Eye (tissue), 1 donor: ENCODE data around the gene METTL4.

Experiments used
- DNase-seq: peaks from one replicate; pipeline ENCODE4 v3.0.0-alpha.2; 2015

METTL4 gene

GRCh38 chr18:2515908-2516625 is 55.2 kb downstream of the METTL4 start:
- no peak for DNase-seq

GRCh38 chr18:2515171-2515787 is 56.0 kb downstream of the METTL4 start:
- no peak for DNase-seq

- DNase-seq = no peak
Observed at GRCh38 chr18:2513616-2514015, 57.7 kb downstream of the METTL4 start.

GRCh38 chr18:2512059-2512458 is 59.2 kb downstream of the METTL4 start:
- DNase-seq = no peak

GRCh38 chr18:2511451-2511850 is 59.9 kb downstream of the METTL4 start:
- DNase-seq = no peak

- DNase-seq = no peak
Observed at GRCh38 chr18:2510416-2510815, 60.9 kb downstream of the METTL4 start.

GRCh38 chr18:2508678-2509077 is 62.6 kb downstream of the METTL4 start:
- DNase-seq = no peak

- DNase-seq = no peak
Observed at GRCh38 chr18:2508155-2508554, 63.1 kb downstream of the METTL4 start.

GRCh38 chr18:2504642-2505041 is 66.7 kb downstream of the METTL4 start:
- no peak for DNase-seq

GRCh38 chr18:2502880-2503279 is 68.4 kb downstream of the METTL4 start:
- DNase-seq = no peak

GRCh38 chr18:2502394-2502793 is 68.9 kb downstream of the METTL4 start:
- no peak for DNase-seq

- no peak for DNase-seq
Observed at GRCh38 chr18:2497797-2498196, 73.5 kb downstream of the METTL4 start.

GRCh38 chr18:2495381-2495780 is 75.9 kb downstream of the METTL4 start:
- no peak for DNase-seq

- DNase-seq = no peak
Observed at GRCh38 chr18:2494921-2495320, 76.4 kb downstream of the METTL4 start.
